ENCODE data around the gene ZPBP2. TPM values are rescaled to one million over a fixed set of nuclear protein-coding genes. Genes with fewer than 3 reads are reported as not detected.

ZPBP2 gene
- total and polyA plus RNA-seq, 2 of the 13 experiments (the other 11 are each of a cell fraction or from before 2014, with no cell fraction given): not detected

DNA sequence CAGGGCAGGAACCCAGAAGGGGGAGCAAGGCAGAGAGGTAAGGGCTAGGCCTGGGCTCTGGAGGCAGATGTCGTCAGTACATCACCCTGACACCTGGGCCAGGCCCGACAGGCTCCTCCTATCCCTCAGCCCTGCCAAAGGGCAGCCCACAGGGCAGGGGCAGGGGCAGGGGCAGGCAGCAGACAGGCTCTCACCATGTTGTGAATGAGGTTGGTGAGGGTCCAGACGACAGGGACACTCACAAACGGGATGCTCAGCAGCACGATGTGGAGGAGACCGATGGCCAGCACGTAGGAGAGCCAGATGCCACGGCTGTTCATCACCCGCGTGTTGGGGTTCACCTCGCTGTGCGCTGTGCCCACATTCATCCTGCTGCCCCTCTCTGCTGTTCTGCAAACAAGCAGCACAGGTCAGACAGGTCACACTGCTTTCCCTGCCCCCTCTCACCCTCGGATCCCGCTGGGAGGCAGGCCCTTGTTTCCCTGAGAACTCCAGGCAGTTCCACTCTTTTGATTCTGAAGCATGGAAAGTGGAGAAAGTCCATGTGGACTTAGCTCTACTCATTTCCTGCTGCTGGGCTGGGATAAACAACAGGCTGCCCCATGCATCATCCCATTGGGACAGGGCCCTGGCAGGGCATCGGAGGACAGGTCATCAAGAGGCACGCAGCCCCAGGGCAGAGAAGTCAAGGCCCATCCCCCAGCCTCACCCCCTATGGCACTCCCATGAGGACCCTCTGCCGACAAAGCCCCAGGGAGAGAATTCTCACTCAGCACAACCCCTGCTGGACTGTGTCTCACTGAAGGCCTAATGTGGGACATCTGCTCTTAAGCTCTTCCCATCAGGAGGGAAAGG, 56.1 kb downstream of the ZPBP2 start (continued):
- TF ChIP-seq, protein P1, sequence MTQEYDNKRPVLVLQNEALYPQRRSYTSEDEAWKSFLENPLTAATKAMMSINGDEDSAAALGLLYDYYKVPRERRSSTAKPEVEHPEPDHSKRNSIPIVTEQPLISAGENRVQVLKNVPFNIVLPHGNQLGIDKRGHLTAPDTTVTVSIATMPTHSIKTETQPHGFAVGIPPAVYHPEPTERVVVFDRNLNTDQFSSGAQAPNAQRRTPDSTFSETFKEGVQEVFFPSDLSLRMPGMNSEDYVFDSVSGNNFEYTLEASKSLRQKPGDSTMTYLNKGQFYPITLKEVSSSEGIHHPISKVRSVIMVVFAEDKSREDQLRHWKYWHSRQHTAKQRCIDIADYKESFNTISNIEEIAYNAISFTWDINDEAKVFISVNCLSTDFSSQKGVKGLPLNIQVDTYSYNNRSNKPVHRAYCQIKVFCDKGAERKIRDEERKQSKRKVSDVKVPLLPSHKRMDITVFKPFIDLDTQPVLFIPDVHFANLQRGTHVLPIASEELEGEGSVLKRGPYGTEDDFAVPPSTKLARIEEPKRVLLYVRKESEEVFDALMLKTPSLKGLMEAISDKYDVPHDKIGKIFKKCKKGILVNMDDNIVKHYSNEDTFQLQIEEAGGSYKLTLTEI (CRISPR knock-in tag; conservative IDR thresholded peaks at IDR 0.05): no peak
- TF ChIP-seq ZNF253 (CRISPR knock-in tag; IDR thresholded peaks at IDR 0.05; ENCODE audit: borderline replicate concordance) (no peak), MATR3 (CRISPR knock-in tag; IDR thresholded peaks at IDR 0.05) (no peak), ZSCAN12 (CRISPR knock-in tag; IDR thresholded peaks at IDR 0.05) (peak; percentile 96), ZFP62 (CRISPR knock-in tag; IDR thresholded peaks at IDR 0.05) (no peak), ZNF343 (CRISPR knock-in tag; IDR thresholded peaks at IDR 0.05) (peak; percentile 97), POLR2AphosphoS5 (IDR thresholded peaks at IDR 0.05; ENCODE audit: low read depth, low read length) (peak; percentile 43), HNRNPH1 (optimal IDR thresholded peaks at IDR 0.05; ENCODE audit: low read depth, low read length) (no peak), ZNF3 (CRISPR knock-in tag; IDR thresholded peaks at IDR 0.05) (0 out of 2 replicates have a peak, but pooled peaks have one; percentile 21), ZNF546 (CRISPR knock-in tag; conservative IDR thresholded peaks at IDR 0.05) (peak; percentile 87), GATAD1 (CRISPR knock-in tag; IDR thresholded peaks at IDR 0.05) (peak; percentile 79), ATF7-NPFF (CRISPR knock-in tag; IDR thresholded peaks at IDR 0.05; ENCODE audit: low read depth) (peak; percentile 89; the same call in 1 of the 2 replicates), NKX3-1 (CRISPR knock-in tag; IDR thresholded peaks at IDR 0.05) (0 out of 2 replicates have a peak, but pooled peaks have one; percentile 83), ZNF644 (CRISPR knock-in tag; IDR thresholded peaks at IDR 0.05; ENCODE audit: low read depth) (peak; percentile 96), ZKSCAN1 (IDR thresholded peaks at IDR 0.05; ENCODE audit: low read length) (no peak; the same call in 1 of the 2 replicates), NFYC (CRISPR knock-in tag; IDR thresholded peaks at IDR 0.05) (peak; percentile 61), NR2F1 (CRISPR knock-in tag; IDR thresholded peaks at IDR 0.05) (peak; percentile 98 to 100), PHB2 (IDR thresholded peaks at IDR 0.05; ENCODE audit: partially characterized antibody) (no peak), ARNTL (CRISPR knock-in tag; IDR thresholded peaks at IDR 0.05) (peak; percentile 94)
- TF ChIP-seq, protein P2, sequence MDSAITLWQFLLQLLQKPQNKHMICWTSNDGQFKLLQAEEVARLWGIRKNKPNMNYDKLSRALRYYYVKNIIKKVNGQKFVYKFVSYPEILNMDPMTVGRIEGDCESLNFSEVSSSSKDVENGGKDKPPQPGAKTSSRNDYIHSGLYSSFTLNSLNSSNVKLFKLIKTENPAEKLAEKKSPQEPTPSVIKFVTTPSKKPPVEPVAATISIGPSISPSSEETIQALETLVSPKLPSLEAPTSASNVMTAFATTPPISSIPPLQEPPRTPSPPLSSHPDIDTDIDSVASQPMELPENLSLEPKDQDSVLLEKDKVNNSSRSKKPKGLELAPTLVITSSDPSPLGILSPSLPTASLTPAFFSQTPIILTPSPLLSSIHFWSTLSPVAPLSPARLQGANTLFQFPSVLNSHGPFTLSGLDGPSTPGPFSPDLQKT (CRISPR knock-in tag; IDR thresholded peaks at IDR 0.05; ENCODE audit: borderline replicate concordance): no peak
- TF ChIP-seq, protein P3, sequence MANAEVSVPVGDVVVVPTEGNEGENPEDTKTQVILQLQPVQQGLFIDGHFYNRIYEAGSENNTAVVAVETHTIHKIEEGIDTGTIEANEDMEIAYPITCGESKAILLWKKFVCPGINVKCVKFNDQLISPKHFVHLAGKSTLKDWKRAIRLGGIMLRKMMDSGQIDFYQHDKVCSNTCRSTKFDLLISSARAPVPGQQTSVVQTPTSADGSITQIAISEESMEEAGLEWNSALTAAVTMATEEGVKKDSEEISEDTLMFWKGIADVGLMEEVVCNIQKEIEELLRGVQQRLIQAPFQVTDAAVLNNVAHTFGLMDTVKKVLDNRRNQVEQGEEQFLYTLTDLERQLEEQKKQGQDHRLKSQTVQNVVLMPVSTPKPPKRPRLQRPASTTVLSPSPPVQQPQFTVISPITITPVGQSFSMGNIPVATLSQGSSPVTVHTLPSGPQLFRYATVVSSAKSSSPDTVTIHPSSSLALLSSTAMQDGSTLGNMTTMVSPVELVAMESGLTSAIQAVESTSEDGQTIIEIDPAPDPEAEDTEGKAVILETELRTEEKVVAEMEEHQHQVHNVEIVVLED (CRISPR knock-in tag; IDR thresholded peaks at IDR 0.05; ENCODE audit: borderline replicate concordance): peak; percentile 76
- TF ChIP-seq, protein P4, sequence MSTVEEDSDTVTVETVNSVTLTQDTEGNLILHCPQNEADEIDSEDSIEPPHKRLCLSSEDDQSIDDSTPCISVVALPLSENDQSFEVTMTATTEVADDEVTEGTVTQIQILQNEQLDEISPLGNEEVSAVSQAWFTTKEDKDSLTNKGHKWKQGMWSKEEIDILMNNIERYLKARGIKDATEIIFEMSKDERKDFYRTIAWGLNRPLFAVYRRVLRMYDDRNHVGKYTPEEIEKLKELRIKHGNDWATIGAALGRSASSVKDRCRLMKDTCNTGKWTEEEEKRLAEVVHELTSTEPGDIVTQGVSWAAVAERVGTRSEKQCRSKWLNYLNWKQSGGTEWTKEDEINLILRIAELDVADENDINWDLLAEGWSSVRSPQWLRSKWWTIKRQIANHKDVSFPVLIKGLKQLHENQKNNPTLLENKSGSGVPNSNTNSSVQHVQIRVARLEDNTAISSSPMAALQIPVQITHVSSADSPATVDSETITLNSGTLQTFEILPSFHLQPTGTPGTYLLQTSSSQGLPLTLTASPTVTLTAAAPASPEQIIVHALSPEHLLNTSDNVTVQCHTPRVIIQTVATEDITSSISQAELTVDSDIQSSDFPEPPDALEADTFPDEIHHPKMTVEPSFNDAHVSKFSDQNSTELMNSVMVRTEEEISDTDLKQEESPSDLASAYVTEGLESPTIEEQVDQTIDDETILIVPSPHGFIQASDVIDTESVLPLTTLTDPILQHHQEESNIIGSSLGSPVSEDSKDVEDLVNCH (CRISPR knock-in tag; IDR thresholded peaks at IDR 0.05): 0 out of 2 replicates have a peak, but pooled peaks have one; percentile 77
